Neuronal stem cell (in vitro differentiated cells): ENCODE measurements around the gene SLC3A2. TPM values are rescaled to one million over a fixed set of nuclear protein-coding genes. Genes with fewer than 3 reads are reported as not detected.
"Not testable (repeated sequence)": the region's sequence is repeated elsewhere in the genome, so short reads cannot be mapped to it uniquely, and the experiment has no call there.

Experiments used
- DNase-seq: peaks from one replicate; pipeline ENCODE4 v3.0.0-alpha.2; 2013; ENCODE audit warnings: low spot score
- H2AFZ ChIP-seq: one replicate; pipeline ENCODE4 v1.6.1; 2013; ENCODE audit warnings: mild to moderate bottlenecking, low read length, inconsistent platforms
- H2AK5ac ChIP-seq: 2 replicates; pipeline ENCODE4 v1.6.1; 2013; ENCODE audit warnings: low read depth, mild to moderate bottlenecking, inconsistent platforms, low read length, moderate library complexity, mixed read lengths
- H2BK120ac ChIP-seq: 2 replicates; pipeline ENCODE4 v1.6.1; 2013; ENCODE audit warnings: low read depth, mild to moderate bottlenecking, inconsistent platforms, low read length, moderate library complexity, mixed read lengths
- H2BK12ac ChIP-seq: one replicate; pipeline ENCODE4 v1.6.1; 2013; ENCODE audit warnings: low read length, inconsistent platforms
- H2BK15ac ChIP-seq: 2 replicates; pipeline ENCODE4 v1.6.1; 2013; ENCODE audit warnings: mild to moderate bottlenecking, low read length, inconsistent platforms, mixed read lengths
- H2BK5ac ChIP-seq: one replicate; pipeline ENCODE4 v1.6.1; 2013; ENCODE audit warnings: inconsistent platforms, mild to moderate bottlenecking, low read length, moderate library complexity
- H3K14ac ChIP-seq: one replicate; pipeline ENCODE4 v1.6.1; 2013; ENCODE audit warnings: low read length, inconsistent platforms
- H3K18ac ChIP-seq: 2 replicates; pipeline ENCODE4 v1.6.1; 2013; ENCODE audit warnings: low read length, inconsistent platforms
- H3K23ac ChIP-seq: 2 replicates; pipeline ENCODE4 v1.6.1; 2013; ENCODE audit warnings: low read depth, mild to moderate bottlenecking, mixed read lengths, low read length, inconsistent platforms; ENCODE audit not compliant: poor library complexity
- H3K27ac ChIP-seq: replicated peaks from 3 replicates; pipeline ENCODE4 v1.5.1; 2013; ENCODE audit warnings: low read length, inconsistent platforms
- H3K27me3 ChIP-seq, 3 experiments: 2 replicates each; pipeline ENCODE4 v1.6.1; 2013; ENCODE audit warnings: low read length in 3 of 3, mild to moderate bottlenecking in 2 of 3, inconsistent platforms in 1 of 3, low read depth in 1 of 3, mixed read lengths in 1 of 3, moderate library complexity in 1 of 3; ENCODE audit not compliant: control insufficient read depth in 3 of 3, insufficient read depth in 3 of 3
- H3K36me3 ChIP-seq, 2 donors: replicated peaks in 1 of 2; 2 replicates each; pipeline ENCODE4 v1.6.1; 2013; ENCODE audit warnings: low read length in 2 of 2; ENCODE audit not compliant: control insufficient read depth in 2 of 2, insufficient read depth in 2 of 2
- H3K4ac ChIP-seq: 2 replicates; pipeline ENCODE4 v1.6.1; 2013; ENCODE audit warnings: inconsistent platforms, mild to moderate bottlenecking, low read length, moderate library complexity
- H3K4me1 ChIP-seq, 2 donors: 1 replicate in 1 of 2; 2 replicates in 1 of 2; pipeline ENCODE4 v1.6.1; 2013; ENCODE audit warnings: low read length in 2 of 2, low read depth in 1 of 2; ENCODE audit not compliant: control insufficient read depth in 2 of 2, insufficient read depth in 1 of 2
- H3K4me2 ChIP-seq: one replicate; pipeline ENCODE4 v1.6.1; 2013; ENCODE audit warnings: mild to moderate bottlenecking, low read length, inconsistent platforms; ENCODE audit not compliant: insufficient read depth, poor library complexity, severe bottlenecking
- H3K4me3 ChIP-seq, 2 donors: 2 replicates each; pipeline ENCODE4 v1.5.1; 2013; ENCODE audit warnings: low read length in 2 of 2, mild to moderate bottlenecking in 2 of 2, inconsistent platforms in 1 of 2, moderate library complexity in 1 of 2
- H3K79me1 ChIP-seq: one replicate; pipeline ENCODE4 v1.6.1; 2013; ENCODE audit warnings: low read depth, mild to moderate bottlenecking, inconsistent platforms, low read length, moderate library complexity
- H3K9ac ChIP-seq: one replicate; pipeline ENCODE4 v1.6.1; 2013; ENCODE audit warnings: mild to moderate bottlenecking, low read depth, low read length, inconsistent platforms; ENCODE audit not compliant: poor library complexity
- H3K9me3 ChIP-seq, 2 donors: replicated peaks in 1 of 2; 2 replicates each; pipeline versions ENCODE3 to v1.6.1; 2013; ENCODE audit warnings: low read length in 2 of 2, mild to moderate bottlenecking in 2 of 2, inconsistent platforms in 1 of 2, low read depth in 1 of 2, mixed read lengths in 1 of 2, moderate library complexity in 1 of 2; ENCODE audit not compliant: control insufficient read depth in 2 of 2, insufficient read depth in 1 of 2
- H4K8ac ChIP-seq: one replicate; pipeline ENCODE4 v1.6.1; 2013; ENCODE audit warnings: low read depth, mild to moderate bottlenecking, inconsistent platforms, low read length, moderate library complexity
- H4K91ac ChIP-seq: one replicate; pipeline ENCODE4 v1.6.1; 2013; ENCODE audit warnings: low read length, low read depth, mild to moderate bottlenecking, inconsistent platforms; ENCODE audit not compliant: poor library complexity
- WGBS, 2 donors: extraction: QIAGEN DNeasy Blood & Tissue Kit; methylation state at CpG; one replicate each; pipeline ENCODE4 v1.1.7; 2013; ENCODE audit warnings: missing lambda C conversion rate in 2 of 2, mixed read lengths in 1 of 2; ENCODE audit not compliant: insufficient read length in 2 of 2, insufficient replicate concordance in 1 of 2; ENCODE audit errors: extremely low coverage in 2 of 2; 5-methylcytosine and 5-hydroxymethylcytosine counted together
- small RNA-seq: library from polyadenylated mRNA; stranded (forward); fragments of <200 nt; extraction: miRNeasy Mini kit (QIAGEN cat#:217004); gene quantifications from one replicate; pipeline ENCODE3, GENCODE V24; 2013; ENCODE audit not compliant: insufficient read depth

SLC3A2 gene

GRCh38 chr11:62937528-62937927 is 56.8 kb downstream of the SLC3A2 start:
- H3K79me1 ChIP-seq, H3K14ac ChIP-seq, H3K4me3 ChIP-seq, H3K9me3 ChIP-seq, H3K36me3 ChIP-seq, H2AFZ ChIP-seq, H3K4me2 ChIP-seq, H2BK120ac ChIP-seq, H3K27me3 ChIP-seq, H2BK15ac ChIP-seq, H3K23ac ChIP-seq, H4K91ac ChIP-seq, H2BK12ac ChIP-seq, H3K4ac ChIP-seq, H4K8ac ChIP-seq, H2BK5ac ChIP-seq, H2AK5ac ChIP-seq, H3K9ac ChIP-seq, DNase-seq, H3K4me1 ChIP-seq, H3K18ac ChIP-seq, H3K27ac ChIP-seq: not testable (repeated sequence)
- WGBS, 2 donors = no CpG with 5 or more reads among the region's 2 CpGs

Small RNAs within 50 kb of the gene (small RNA-seq; reads per million reads assigned to genes)
- not detected for gene RF00099
- gene RN7SL259P = not detected
- gene SNORD22 = not detected
- gene SNORD26 = not detected
- gene SNORD27 = not detected
- not detected for gene SNORD28
- gene SNORD30 = 579 reads per million, percentile 98 among the genes with 10 or more reads in this experiment
